ENCODE measurements around the gene ATP1B1.

ATP1B1 gene

DNA sequence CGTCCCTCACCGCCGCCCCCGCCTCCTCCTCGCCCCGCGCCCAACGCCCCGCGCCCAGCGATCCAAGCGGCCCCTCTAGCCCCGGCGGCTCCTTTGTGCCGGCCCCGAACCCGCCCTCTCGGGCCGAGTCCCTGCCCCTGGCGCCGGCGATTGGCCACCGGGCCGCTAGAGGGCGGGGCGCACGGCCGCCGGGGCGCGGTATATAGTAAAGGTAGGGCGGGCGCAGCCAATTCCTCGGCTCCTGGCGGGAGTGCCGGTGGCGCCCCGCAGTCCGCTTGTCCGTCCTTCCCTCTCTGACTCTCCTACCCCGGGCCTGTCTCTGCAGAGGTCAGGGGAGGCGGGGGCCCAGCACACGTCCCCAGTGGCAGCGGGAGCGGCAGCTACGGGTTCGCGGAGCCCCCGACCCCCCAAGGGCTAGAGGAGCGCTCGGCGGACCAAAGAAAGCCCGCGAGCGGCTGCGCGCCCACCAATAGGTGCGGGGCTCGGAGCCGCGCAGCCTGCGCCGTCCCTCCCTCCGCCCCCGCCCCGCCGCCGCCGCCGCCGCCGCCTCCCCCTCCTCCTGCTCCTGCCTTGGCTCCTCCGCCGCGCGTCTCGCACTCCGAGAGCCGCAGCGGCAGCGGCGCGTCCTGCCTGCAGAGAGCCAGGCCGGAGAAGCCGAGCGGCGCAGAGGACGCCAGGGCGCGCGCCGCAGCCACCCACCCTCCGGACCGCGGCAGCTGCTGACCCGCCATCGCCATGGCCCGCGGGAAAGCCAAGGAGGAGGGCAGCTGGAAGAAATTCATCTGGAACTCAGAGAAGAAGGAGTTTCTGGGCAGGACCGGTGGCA is at the start of gene ATP1B1:
Gene ATP1B1 (plus strand): TSS at position 596 of the 826 bp plus-strand sequence. CDS start 140 bp downstream, at position 736.
- peak; percentile 85 for DNase-seq

DNA sequence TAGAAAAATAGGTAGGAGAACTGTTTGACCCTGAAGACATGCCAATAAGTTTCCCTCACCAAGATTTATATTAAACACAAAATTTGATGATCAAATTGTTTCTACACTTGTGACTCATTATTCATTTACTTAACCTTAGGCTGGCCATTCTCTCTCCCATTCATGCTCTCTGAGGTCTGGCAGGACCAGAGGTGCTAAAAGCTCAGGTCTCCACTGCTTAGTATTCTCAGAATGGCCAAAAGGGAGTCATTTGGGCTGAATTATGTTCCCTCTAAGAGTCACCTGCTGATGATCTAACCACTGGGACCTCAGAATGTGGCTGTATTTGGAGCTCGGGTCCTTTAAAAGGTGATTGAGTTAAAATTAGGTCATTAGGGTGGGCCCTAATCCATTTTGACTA is 47.1 kb upstream of the ATP1B1 start:
- DNase-seq: no peak

DNA sequence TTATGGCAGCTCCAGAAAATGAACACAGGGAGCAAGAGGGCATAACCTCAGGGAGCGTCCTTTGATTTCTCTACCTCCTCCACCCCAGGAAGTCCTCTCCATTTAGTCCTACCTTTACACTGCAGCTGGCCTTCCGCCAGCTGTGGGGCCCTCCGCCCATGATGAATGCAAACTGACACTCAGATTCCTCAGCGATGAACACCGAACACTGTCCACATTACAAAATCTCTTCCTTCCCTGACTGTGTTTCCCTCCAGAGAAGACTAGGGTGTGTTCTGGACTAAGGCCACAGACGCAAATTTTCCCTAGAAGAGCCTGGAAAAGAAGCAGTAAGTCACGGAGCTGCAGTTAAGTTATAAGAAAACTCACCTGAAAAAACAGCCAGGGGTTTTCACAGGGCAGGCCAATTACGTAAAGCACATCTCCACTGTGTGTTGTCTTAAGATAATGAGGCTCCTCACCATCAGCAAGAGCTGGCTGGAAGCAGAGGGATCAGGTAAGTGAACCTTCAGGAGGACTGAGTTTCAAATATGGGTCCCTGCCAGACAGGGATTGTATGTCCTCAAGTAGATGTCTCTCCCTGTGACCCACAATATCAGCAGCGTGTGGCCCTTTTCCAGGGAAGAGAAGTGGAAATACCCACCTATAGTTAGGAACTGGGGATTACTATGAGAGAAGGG is 46.3 kb upstream of the ATP1B1 start:
- no peak for DNase-seq

DNA sequence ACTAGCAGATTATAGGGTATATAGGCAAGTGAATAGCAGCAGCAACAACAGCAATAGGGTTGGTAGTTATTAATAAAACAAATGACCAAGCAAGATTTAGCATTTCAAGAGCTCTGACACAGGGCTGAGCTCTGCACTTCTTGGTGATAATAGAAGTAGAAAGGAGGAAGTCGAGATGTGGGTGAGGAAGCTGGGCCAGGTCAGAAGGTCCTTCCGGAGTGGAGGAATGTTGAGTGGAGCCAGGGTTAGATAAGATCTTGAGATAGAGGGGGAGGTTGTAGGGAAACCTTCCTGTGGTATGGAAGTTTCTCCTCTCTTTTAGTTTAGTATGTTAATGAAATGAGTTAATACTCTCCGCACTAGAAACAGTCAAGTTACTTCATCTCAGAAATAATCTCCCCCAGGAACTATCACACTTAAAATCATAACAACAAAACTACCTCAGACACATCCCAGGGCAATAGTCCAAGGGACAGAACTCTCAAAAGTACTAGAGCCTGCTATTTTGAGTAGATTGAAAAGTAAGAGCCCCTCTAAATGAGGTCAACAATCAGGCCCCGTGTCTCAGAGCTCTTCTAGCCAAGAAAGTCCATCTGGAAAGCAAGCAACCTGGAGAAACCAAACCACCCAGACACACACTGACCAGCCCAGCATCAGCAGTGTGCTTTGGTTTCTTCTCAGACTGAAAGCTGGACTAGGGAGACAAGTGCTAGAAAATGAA is 45.4 kb upstream of the ATP1B1 start:
- DNase-seq: no peak

DNA sequence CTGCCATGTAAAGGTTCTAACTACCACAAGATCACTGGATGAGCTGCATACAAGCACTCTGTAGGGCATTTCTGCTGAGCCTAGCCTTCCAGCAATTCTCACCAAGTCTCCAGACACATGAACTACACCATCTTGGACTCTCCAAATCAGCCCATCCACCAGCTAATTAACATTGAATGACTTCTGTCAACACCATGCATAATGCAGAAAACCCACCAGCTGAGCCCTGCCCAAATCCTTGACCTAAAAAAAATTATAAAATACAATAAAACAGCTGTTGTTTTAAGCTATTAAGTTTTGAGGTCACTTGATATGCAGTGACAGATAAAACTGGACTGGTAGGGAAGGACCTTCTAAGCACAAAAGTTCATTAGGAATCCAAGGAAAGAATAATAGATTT is 44.3 kb upstream of the ATP1B1 start:
- no peak for DNase-seq

DNA sequence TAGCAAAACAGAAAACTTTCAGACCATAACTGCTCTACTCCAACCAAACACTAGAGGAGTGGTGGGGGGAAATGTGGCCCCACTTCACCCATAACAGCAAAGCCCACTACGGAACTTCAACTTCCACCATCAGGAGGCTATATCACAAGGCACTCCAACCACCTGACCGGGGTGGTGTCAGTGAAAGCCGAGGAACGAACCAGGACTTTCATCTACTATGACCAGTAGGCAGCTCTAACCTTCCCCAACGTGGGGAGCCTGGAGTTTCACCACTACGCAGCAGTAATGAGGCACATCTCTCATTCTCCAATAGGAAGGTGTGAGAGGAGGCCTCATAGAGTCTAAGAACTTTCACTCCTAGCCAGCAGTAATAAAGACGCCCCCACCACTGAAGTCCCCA is 42.4 kb upstream of the ATP1B1 start:
- DNase-seq: no peak

DNA sequence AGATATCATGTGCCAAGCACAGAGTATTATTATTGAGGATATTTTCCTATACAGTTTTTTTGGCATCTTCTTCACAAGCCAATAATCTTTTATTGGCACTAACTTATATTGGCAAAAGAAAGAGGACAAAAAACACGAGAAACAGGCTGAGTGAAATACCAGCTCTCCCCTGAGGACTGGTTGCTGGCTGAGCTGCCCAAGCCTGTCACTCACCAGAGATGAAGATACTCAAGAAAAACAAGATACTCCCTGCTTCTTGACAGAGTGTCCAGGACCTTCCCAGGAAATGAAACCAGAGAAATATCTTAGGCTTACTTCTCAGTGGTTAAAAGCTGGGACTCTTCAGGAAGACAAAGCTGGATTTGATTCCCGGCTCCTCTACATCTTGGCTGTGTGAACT is 35.9 kb upstream of the ATP1B1 start:
- DNase-seq: no peak

DNA sequence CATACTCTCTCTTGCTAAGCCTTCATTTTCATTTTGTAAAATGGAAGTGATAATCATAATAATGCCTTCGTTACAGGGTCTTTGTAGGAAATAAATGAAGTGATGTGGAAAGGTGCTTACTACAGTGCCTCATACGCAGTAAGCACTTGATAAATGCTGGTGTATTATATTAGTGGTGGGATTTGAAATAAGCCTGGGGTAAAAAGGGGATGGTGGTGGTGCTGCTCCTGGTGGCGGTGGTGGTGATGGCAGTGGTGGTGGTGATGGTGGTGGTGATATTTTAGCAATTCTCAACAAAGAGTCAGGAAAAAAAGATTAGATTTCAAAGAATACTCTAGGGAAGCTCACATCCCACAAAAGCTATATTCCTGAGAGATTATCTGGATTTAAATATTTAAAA is 35.5 kb upstream of the ATP1B1 start:
- no peak for DNase-seq

DNA sequence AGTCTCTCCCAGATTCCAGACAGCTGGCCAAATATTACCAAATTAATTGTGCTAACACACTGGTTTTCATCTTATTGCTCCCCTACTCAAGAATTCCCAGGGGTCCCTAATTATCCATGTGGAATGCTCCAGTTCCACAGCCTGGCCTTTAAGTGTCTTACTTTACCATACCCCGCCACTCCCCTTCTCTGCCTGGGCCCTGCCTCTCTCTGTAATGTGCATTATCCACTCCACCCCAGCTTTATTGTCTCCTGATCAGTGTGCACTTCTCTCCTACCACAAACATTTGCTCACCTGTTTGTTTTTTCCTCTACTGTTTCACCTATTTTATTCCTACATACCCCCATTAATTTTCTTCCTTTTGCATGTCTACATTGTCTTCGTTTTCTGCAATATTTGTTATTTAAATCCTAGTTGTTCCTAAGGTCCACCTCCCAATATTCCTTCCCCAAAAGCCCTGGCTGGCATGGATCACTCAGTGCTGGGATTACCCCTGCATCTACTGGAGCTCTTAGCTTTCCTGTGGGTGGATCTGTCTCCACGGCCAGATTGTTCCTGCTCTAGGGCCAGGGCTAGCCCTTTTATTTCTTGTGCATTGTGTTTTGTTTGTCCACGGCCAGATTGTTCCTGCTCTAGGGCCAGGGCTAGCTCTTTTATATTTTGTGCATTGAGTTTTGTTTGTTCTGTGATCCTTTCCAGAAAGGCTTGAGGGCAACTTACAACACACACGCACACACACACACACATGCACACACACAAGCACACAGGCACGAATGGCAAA is 33.4 kb upstream of the ATP1B1 start:
- DNase-seq: no peak

DNA sequence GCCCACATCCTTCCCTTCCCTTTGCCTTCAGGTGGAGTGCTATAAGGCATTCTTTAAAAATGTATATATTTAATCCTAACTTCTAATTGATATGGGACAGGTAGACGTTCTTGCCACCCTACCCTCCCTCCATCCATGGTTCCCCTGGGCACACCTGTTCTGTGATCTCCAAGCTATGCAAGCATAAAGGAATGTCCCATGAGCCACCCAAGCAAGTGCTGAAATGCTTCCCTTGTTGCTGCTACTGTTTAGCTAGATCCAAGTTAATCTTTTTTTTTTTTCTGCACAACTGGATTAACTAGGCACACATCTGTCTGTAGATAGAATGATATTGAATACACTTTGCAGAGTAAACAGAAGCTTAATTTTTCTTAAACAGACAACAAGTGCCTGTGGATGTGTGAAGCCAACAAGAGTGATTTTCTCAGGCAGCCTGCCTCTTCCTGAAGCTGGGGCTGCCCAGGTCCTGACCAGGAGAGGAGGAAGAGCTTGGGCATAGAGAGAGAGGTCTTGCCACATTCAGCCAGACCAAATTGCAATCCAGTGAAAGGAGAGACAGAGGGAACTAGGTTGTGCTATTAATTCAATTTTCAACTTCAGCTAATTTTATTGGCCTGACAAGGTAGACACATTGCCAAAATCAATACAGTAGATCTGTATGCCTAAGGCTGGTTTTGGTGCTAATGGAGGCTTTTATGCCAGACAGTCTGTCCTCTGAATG is 28.2 kb upstream of the ATP1B1 start:
- no peak for DNase-seq

DNA sequence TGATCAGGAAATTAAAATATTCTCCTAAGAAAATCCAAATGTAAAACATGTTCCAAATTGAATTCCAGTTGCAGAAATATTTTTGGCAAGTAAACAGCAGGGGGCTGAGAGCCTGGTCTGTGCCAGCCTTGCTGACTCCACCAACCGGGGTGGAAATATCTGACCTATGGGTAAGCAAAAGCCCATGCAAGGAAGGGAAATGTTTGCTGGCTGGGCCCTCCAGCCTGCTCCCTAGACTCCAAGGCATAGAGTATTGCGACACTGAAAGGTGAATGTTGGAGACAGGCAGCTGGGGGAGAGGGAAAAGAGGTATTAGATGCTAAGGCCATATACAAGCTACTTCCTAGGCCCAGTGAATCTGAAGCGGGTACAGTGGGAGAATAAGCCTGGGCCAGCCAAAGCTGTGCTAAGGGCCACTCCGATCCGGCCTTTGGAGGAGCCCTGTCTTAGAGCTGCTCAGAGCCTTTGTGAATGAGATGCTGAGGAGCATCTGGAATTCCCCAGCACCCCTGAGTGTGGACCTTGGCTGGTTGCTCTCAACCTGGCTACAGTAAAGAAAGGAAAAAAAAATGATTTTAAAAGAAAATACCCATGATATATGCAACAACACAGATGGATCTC is 24.9 kb upstream of the ATP1B1 start:
- DNase-seq: no peak

DNA sequence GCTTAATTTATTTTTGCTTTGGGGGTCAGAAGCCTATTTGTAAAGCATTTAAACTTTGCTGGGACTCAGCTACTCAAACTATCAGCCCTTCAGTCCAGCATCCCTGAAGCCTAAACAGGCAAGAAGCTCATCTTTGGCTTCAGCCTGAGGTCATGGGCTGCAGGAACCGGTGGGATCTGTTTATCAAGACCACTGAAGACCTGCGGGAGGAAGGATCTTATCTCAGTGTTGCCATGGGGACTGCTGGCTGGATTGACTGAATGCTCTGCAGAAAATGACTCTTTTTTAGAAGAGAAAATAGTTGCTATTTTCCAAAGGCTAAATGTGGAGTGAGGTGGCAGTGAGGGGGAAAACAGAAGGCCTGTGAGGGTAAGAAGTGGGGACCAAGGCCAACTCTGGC is 20.6 kb upstream of the ATP1B1 start:
- DNase-seq: no peak

DNA sequence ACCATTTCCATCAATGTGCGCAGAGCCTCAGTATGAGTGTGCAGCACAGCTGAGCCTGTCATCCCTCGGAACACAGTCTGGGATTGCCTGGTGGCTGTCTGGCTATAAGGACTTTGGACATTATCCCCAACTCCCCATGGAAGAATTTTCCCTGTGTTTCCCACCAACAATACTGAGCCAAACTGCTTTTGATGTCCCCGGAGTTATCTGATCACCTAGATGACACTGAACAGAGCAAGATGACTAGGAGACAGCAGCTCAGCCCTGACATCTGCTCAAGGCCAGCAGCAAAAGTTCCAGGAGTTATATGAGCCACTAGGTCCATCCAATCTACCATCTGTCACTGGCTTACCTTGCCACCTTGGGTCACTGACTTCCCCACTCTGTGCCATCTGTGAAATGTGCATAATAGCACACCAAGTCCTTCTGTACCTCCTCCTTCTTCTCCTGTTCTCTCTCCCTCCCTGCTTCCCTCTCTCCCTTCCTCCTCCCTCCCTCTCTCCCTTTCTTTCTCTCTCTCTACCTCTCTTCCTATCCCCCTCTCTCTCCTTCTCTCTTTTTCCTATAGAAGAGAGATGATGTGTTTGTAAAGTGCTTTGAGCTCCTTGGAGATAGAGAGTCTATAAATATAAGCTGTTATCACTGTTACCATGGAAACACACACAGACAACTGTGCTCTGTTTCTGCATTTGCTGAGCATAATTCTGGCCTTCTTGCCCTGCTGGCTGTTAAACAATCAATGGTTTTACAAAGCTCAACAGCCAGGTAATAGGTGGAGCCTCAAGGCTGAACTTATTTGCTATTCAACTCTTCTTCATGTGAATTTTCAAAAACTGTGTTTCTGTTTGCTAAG is 19.7 kb upstream of the ATP1B1 start:
- no peak for DNase-seq

DNA sequence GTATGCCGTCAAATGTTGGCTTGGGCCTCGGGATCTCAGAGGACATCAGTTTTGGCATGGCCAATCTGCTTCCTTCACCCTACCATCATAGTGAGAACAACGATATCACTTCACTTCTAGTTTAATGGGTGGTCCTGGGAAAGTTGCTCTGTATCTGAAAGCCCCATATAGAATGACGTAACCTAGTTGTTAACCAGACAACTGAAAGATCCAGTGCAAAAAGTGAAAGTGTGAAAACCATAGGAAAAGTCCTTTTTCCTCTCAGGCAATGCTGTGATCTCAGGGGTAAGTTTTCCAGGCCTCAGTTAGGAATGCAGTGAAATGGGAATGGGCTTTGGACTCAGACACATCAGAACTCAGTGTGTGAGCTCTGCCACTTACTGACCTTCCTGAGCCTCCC is 18.6 kb upstream of the ATP1B1 start:
- no peak for DNase-seq

DNA sequence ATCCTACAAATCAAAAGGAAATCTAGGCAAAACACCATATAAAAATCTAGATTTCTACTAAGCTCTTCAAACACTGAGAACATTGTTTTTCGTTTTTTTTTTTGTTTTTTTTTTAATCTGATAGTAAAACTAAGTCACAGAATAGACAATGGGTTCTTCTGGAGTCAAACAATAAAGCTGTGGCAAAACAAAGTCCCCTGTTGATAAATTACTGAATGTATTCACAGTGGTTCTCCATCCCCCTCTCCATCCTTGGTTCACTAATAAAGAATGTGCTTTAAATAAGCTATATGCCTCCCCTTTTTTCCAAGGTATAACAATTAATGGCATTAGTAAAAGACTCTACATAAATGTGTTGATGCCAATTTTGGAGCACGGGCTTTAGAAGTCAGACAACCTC is 16.7 kb upstream of the ATP1B1 start:
- no peak for DNase-seq

DNA sequence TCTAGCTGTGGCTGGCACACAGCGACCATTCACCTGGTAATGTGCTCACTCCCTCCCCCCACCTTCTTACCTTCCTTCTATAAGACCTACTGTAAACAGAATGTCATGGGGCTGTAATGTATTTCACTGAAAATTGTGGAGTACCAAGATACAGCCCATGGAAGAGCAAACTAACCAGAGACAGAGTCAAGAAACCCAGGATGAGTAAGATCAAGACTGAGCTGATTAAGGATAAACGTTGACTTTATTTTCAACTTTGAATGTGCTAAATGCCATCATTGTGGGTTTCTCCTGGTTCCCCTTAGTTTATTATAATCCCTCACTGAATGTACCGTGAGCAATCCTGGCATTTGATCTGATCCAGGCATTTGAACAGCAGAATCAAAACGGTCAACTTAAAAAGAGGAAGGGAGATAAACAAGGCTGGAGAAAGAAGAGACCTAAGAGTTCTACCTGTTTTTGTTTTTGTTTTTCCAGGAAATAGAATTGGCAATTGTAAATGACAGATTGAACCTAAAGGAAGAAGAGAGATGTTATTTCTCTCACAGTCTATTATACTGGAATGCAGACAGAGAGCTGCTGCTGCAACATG is 16.1 kb upstream of the ATP1B1 start:
- DNase-seq: no peak

DNA sequence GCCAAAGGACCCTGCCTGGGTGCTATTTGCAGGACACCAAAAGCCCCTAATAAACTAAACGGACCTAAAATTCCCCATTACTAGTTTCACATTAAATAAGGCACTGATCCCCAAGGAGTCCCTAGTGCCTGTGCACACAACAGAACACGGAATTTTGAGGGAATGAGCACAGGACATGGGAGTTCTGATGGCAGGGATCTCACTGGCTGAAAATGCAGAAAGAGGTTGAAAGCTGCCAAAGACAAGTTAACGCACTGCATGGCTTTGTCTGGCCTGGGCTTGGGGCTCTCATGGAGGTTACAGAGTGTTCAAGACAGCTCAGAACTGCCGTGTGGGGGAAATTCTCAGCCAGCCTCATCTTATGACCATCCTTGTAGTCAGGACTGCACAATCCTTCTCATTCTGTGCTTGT is 15.6 kb upstream of the ATP1B1 start:
- no peak for DNase-seq

DNA sequence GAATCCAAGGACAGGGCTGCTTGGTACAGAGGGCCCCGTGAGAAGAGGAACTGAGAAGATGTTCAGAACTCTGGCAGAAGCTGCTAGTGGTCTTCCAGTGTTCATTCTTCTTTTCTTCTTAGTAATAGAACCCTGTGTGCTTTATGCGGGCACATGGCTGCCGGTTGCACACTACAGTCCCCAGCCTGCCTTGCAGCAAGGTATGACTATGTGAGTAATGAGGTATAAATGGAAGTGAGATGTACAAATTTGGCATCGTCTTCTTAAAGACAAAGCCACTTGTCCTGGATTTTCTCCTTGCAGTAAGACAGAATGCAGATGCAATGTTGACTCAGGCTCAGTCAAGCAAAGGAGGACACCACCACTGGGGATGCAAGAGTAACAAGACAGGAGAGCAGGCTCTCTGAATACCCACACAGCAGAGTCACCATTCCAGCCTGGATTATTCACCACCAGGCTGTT is 15.0 kb upstream of the ATP1B1 start:
- no peak for DNase-seq

DNA sequence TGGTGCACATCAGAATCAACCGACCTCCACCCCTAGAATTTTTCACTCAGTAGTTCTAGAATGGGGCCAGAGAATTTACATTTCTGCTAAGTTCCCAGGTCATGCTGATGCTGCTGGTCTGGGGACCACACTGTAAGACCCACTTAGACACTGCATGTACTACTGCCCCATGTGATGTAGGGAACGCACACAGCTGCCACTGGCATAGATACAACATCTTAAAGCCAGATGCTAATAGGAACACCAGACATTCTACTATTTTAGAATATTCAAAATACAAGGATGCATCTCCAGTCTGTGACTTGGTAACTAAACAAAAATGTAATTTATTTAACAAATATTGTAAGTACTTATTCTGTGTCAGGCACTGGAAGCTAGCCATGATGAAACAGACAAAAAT is 14.1 kb upstream of the ATP1B1 start:
- DNase-seq: no peak

DNA sequence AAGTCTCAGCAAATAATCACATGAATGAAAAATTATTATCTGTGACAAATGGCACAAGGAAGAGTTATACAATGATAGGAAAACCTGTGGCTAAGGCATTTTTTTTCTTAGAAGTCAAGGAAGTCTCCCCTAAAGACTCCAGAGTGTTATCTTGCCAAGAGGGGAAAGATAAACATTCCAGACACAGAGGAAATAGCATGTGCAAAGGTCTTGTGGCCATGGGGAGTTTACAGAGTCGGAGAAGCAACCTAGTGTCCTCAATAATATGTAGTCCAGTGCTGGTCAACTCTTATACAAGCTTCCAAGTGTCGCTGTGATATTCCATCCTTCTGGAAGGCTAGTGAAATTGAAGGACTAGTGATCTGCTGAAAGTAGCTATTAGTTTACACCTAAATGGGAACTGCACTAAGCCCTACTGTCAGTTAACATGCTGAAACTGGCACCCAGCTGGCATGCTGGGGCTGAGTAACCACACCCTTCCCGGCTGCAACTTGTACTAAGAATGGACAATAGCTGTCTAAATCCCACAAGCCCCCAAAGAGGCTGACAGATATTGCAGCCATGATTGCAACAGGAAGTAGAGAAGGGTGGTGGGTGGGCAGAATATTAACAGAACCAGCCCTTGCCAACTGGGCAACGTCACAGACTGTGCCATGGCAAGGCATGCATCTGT is 11.5 kb upstream of the ATP1B1 start:
- DNase-seq: no peak

All from activated naive CD4-positive, alpha-beta T cell treated with anti-CD3 and anti-CD28 coated beads, Interleukin-2, amount 50 U/mL, for 16 hours (primary cell).